Mesodermal cell (in vitro differentiated cells): ENCODE data around the gene SGSM1.
"Not testable (repeated sequence)": the region's sequence is repeated elsewhere in the genome, so short reads cannot be mapped to it uniquely, and the experiment has no call there.

Experiments
- H3K27ac ChIP-seq: 2 replicates; pipeline ENCODE4 v1.7.0; 2013; ENCODE audit warnings: mild to moderate bottlenecking, low read depth, low read length, moderate library complexity; ENCODE audit not compliant: severe bottlenecking
- H3K36me3 ChIP-seq: 2 replicates; pipeline ENCODE4 v1.7.1; 2013; ENCODE audit warnings: mild to moderate bottlenecking, low read length, moderate library complexity; ENCODE audit not compliant: control insufficient read depth, insufficient read depth
- H3K4me1 ChIP-seq: one replicate; pipeline ENCODE4 v1.7.1; 2013; ENCODE audit warnings: mild to moderate bottlenecking, low read length; ENCODE audit not compliant: insufficient read depth, control insufficient read depth, poor library complexity, severe bottlenecking
- H3K4me3 ChIP-seq: 2 replicates; pipeline ENCODE4 v1.7.0; 2013; ENCODE audit warnings: low read length, control low read depth, mild to moderate bottlenecking; ENCODE audit not compliant: insufficient read depth, poor library complexity, severe bottlenecking; ENCODE audit errors: extremely low read depth
- H3K9me3 ChIP-seq: 2 replicates; pipeline ENCODE4 v1.7.1; 2013; ENCODE audit warnings: mild to moderate bottlenecking, low read length, moderate library complexity; ENCODE audit not compliant: control insufficient read depth
- WGBS, 2 experiments: methylation state at CpG; one replicate each; pipeline ENCODE4 v1.1.5; 2013; ENCODE audit warnings: missing lambda C conversion rate in 2 of 2; ENCODE audit not compliant: insufficient coverage in 2 of 2; 5-methylcytosine and 5-hydroxymethylcytosine counted together

The SGSM1 gene

DNA sequence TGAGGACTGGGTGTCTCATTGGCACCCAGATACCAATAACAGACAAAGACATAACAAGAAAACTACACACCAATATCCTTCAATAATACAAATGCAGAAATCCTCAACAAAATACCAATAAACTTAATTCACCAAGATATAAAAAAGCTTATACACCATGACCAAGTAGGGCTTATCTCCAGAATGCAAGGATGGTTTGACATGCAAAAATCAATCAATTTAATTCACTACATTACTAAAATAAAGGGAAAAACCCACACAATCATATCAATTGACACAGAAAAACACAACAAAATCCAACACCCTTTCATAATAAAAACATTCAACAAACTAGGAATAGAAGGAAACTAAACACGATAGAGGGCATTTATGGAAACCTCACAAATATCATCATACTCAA lies 99.9 kb downstream of the SGSM1 start:
- Histone ChIP-seq H3K9me3 (peaks cover 17% of the 10 kb centered on the region), H3K36me3 (no peaks in the 10 kb centered on the region), H3K4me1 (no peaks in the 10 kb centered on the region), H3K4me3 (no peak overlapping the region), H3K27ac (no peak overlapping the region)
- 100% methylated on average over 1 of the region's 1 CpG; no CpG with 5 or more reads in 1 of the 2 experiments for WGBS, 2 experiments

GRCh38 chr22:24907101-24907500 lies 101.1 kb downstream of the SGSM1 start:
- 100% methylated on average over 1 of the region's 3 CpGs for WGBS, 2 experiments
- not testable (repeated sequence) for H3K4me1 ChIP-seq, H3K4me3 ChIP-seq, H3K27ac ChIP-seq, H3K36me3 ChIP-seq
- peaks cover 17% of the 10 kb centered on the region for H3K9me3 ChIP-seq

DNA sequence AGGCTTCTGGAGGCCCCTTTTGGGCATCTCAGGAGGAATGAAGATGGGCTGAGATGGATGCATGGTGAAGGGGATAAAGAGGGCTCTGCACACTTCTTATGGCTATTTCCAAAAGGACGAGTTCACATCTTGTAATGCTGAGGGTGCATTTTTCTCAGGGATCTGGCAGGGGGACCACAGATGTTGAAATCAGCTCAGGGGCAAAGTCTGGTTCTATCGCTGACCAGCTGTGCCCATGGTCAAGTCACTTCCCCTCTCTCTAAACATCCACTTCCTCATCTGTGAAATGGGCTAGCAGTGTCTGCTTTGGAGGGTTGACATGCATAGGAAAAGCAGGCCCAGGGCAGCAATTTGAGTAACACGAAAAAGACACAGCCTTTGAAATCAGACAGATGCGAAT lies 114.0 kb downstream of the SGSM1 start:
- 86 to 93% methylated on average over 3 of the region's 4 CpGs for WGBS, 2 experiments
- H3K4me1 ChIP-seq, result no peaks in the 10 kb centered on the region
- H3K9me3 ChIP-seq, result no peaks in the 10 kb centered on the region
- H3K27ac ChIP-seq, result no peak overlapping the region
- H3K36me3 ChIP-seq, result no peaks in the 10 kb centered on the region
- H3K4me3 ChIP-seq, result no peak overlapping the region

DNA sequence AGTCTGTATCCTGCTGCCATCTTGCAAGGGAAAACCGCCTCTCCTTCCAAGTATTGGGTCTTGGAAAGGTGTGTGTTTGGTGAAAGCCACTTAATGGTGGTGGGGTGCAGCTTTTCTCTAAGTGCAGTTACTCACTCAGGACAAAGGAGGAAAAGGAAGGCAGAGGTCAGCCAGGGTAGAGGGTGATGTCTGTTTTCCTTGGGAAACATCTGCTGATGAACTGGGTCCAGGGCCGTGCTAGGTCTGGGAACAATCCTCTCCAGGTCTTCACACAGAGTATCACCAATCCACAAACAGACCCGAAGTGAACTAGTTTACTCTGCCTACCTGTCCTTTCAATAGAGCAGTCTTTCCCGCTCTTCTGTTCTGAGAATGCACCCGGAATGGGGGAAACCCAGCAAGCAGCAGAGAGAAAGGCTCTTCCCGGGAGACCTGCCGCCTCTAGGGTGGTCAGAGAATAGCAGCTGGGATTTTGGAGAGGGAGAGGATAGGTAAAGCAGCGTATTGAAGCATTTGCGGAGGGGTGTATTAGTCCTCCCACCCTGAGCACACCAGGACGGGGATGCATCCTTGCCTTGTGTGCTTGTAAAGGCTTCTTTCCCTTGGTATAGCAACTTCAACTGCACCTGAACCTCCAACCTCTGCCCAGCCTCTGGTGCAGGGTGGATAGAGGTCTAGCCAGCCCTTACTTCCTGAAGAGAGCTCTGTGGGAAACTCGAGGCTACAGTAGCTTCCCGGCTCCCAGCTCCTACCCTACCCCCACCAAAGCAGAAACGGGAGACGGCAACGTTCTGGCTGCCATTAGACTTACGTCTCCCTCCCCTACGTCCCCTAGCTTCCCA lies 119.8 kb downstream of the SGSM1 start:
- no peak overlapping the region for H3K4me3 ChIP-seq
- H3K4me1 ChIP-seq, result no peaks in the 10 kb centered on the region
- peaks cover 4% of the 10 kb centered on the region for H3K9me3 ChIP-seq
- WGBS, 2 experiments, result 61 to 64% methylated on average over 12 to 13 of the region's 17 CpGs
- no peak overlapping the region for H3K27ac ChIP-seq
- no peaks in the 10 kb centered on the region for H3K36me3 ChIP-seq

GRCh38 chr22:24926428-24926725 lies 120.4 kb downstream of the SGSM1 start:
- Histone ChIP-seq H3K36me3 (no peaks in the 10 kb centered on the region), H3K9me3 (peaks cover 4% of the 10 kb centered on the region), H3K4me1 (no peaks in the 10 kb centered on the region), H3K27ac (no peak overlapping the region), H3K4me3 (no peak overlapping the region)
- WGBS, 2 experiments, result no CpG with 5 or more reads among the region's 3 CpGs

GRCh38 chr22:24926849-24927579 lies 121.0 kb downstream of the SGSM1 start:
- H3K36me3 ChIP-seq, result no peaks in the 10 kb centered on the region
- no peaks in the 10 kb centered on the region for H3K4me1 ChIP-seq
- H3K4me3 ChIP-seq, result no peak overlapping the region
- H3K27ac ChIP-seq, result no peak overlapping the region
- WGBS, 2 experiments, result 100% methylated on average over 1 of the region's 1 CpG
- peaks cover 4% of the 10 kb centered on the region for H3K9me3 ChIP-seq

GRCh38 chr22:24928322-24928721 lies 122.3 kb downstream of the SGSM1 start:
- Histone ChIP-seq H3K36me3 (no peaks in the 10 kb centered on the region), H3K4me3 (no peak overlapping the region), H3K9me3 (peaks cover 4% of the 10 kb centered on the region), H3K4me1 (no peaks in the 10 kb centered on the region), H3K27ac (no peak overlapping the region)
- WGBS, 2 experiments, result 92% methylated on average over 7 of the region's 7 CpGs

DNA sequence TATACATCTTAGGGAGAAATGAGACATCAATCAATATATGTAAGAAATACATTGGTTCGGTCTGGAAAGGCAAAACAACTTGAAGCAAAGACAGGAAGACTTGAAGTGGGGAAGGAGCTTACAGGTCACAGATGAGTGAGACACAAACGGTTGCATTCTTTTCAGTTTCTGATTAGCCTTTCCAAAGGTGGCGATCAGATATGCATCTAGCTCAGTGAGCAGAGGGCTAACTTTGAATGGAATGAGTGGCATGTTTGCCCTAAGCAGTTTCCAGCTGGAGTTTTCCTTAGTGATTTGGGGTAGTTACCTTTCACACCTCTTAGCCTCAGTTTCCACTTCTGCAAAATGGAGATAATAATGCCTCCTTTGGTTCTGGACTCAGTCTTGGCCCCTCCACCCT lies 124.7 kb downstream of the SGSM1 start:
- 68 to 78% methylated on average over 2 to 3 of the region's 3 CpGs for WGBS, 2 experiments

DNA sequence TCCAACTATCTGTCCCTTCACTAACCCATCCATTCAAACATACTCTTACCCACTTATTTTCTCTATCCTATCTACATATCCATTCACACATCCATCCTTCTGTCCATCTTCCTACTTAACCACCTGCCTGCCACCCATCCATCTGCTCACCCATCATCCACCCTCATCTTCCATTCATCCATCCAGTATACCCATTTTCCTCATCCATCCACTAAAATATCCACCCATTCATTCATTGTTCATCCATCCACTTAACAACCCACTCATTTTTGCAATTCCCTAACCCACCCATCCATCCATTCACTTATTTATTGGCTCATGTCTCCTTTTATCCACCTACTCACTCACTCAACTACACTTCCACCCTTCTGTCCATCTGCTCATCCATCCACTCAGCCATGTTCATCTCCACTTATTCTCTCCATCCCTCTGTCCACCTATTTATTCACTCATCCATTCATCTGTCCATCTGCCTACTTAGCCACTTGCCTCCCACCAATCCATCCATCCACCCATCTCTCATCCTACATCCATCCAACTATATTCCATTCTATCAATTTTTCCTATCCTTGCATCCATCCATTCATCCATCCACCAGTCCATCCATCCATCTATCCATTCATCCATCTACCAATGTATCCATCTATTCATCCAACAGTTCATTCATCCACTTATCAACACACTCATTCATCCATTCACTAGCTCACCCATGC lies 129.9 kb downstream of the SGSM1 start:
- Histone ChIP-seq H3K36me3 (no peaks in the 10 kb centered on the region), H3K9me3 (no peaks in the 10 kb centered on the region), H3K4me3 (no peak overlapping the region), H3K4me1 (no peaks in the 10 kb centered on the region), H3K27ac (no peak overlapping the region)

More for the DNA sequence above, 124.7 kb downstream of the SGSM1 start:
- Histone ChIP-seq H3K27ac (no peak overlapping the region), H3K4me1 (no peaks in the 10 kb centered on the region), H3K4me3 (no peak overlapping the region), H3K9me3 (peaks cover 4% of the 10 kb centered on the region), H3K36me3 (no peaks in the 10 kb centered on the region)

DNA sequence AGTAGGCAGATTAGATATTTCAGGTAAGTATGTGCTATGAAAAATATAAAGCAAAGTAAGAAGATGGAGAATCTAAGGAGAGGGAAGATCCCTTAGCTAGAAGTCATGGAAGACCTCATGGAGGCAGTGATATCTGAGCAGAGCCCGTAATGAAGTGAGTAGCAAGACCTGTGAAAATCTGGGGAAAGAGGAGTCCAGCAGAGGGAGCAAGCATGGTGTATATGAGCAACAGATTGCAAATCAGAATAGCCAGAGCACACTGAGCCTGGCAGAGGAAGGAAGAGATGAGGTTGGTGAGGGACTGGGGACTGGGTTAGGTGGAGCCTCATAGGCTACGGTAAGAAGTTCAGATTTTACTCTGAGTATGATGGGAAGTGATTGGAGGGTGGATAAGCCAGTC lies 131.1 kb downstream of the SGSM1 start:
- Histone ChIP-seq H3K9me3 (no peaks in the 10 kb centered on the region), H3K36me3 (no peaks in the 10 kb centered on the region), H3K27ac (no peak overlapping the region), H3K4me3 (no peak overlapping the region), H3K4me1 (no peaks in the 10 kb centered on the region)
- WGBS, 2 experiments, result 45 to 80% methylated on average over 2 of the region's 2 CpGs
